ENCODE measurements around the gene IPO9.
"Not testable (repeated sequence)": the region's sequence is repeated elsewhere in the genome, so short reads cannot be mapped to it uniquely, and the experiment has no call there.

The IPO9 gene

DNA sequence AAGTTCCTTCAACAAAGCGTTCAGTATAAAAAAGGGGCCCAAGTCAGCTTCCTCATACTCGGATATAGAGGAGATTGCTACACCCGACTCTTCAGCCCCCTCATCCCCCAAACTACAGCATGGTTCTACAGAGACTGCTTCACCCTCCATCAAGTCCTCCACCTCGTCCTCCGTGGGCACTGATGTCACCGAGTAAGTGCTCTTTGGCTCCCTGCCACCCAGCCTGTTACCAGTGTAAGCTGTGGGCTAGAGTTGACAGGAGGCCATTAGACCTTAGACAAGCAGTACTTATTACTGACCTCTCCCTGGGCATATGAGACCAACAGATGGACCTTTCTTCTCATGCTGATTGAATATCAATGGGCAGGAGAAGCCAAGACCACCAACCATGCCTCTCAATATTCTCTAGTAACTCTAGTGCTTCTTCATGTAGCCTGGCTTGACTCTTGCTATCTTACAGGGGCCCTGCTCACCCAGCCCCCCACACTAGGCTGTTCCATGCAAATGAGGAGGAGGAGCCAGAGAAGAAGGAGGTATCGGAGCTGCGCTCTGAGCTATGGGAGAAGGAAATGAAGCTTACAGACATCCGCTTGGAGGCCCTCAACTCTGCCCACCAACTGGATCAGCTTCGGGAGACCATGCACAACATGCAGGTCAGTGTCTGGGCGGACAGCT lies 20.9 kb upstream of the IPO9 start:
- DNase-seq (ENCODE audit: extremely low spot score, insufficient read length, low read depth) (no peak), FAIRE-seq (no peak)

DNA sequence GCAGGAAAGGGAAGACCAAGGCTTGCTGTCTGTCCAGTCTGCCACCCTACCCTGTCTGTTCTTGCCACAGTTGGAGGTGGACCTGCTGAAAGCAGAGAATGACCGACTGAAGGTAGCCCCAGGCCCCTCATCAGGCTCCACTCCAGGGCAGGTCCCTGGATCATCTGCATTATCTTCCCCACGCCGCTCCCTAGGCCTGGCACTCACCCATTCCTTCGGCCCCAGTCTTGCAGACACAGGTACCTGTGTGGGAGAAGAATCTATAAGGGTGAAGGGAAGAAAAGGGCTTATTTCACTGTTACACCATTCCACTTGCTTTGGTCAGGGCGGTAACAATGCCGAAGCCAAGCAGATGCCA lies 20.3 kb upstream of the IPO9 start:
- DNase-seq (ENCODE audit: extremely low spot score, insufficient read length, low read depth) = no peak
- no peak for FAIRE-seq

DNA sequence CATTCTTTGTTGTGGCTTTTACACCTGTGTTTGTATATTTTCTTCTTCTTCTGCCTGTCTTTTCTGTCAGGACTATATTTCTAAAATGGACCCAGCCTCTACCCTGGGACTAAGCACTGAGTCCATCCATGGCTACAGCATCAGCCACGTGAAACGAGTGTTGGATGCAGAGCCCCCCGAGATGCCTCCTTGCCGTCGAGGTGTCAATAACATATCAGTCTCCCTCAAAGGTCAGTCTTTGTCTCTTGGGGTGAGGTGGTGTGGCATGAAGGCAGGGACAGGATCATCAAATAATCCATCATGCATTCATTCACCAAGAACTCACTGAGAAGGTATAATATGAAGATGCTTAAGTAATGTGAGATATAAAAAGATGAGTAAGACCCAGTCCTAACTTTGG lies 19.1 kb upstream of the IPO9 start:
- no peak for DNase-seq (ENCODE audit: extremely low spot score, insufficient read length, low read depth)
- no peak for FAIRE-seq

DNA sequence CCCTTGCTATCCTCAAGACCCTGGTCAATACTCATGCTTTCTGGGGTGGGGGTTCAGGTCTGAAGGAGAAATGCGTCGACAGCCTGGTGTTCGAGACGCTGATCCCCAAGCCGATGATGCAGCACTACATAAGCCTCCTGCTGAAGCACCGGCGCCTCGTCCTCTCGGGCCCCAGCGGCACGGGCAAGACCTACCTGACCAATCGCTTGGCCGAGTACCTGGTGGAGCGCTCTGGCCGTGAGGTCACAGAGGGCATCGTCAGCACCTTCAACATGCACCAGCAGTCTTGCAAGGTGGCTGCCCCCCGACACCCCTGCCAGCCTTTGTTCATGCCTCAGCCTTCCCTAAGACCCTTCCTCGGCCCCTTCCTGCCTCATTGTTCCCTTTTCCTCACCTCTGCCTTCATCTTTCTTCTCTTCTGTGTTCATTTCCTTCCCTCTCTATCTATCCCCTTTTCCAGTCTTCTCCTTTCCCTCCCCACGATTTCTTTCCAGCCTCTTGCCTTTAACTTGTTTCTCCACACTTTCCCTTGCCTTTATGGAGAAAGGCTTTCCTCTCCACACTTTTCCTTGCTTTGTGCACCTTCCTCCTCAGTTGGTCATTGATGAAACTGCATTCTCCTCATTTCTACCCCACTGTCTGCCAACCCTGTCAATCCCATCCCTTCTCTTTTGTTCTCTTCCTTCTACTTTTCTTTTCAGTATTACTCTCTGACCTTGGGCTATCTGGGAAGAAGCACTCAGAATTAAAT lies 18.3 kb upstream of the IPO9 start:
- DNase-seq (ENCODE audit: extremely low spot score, insufficient read length, low read depth) = no peak

DNA sequence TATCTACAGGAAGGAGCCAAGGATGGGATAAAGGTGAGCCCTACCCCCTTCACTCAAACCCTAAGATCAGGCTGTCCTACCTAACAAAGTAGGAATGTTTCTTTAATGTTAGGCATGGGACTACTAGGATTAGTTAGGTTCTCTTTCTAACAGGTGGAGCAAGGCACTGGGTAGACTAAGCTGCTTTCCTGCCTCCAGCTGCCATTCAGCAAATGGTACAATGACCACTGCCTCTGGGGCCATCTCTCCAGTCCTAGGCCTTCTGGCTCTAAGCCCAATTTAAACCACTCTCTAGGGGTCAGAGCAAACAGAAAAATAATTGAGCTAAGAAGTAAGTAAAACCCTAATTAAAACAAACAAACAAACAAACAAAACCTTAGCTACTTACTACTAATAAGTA lies 15.7 kb upstream of the IPO9 start:
- no peak for DNase-seq (ENCODE audit: extremely low spot score, insufficient read length, low read depth)
- FAIRE-seq = no peak

More for the DNA sequence above, 18.3 kb upstream of the IPO9 start:
- no peak for FAIRE-seq

DNA sequence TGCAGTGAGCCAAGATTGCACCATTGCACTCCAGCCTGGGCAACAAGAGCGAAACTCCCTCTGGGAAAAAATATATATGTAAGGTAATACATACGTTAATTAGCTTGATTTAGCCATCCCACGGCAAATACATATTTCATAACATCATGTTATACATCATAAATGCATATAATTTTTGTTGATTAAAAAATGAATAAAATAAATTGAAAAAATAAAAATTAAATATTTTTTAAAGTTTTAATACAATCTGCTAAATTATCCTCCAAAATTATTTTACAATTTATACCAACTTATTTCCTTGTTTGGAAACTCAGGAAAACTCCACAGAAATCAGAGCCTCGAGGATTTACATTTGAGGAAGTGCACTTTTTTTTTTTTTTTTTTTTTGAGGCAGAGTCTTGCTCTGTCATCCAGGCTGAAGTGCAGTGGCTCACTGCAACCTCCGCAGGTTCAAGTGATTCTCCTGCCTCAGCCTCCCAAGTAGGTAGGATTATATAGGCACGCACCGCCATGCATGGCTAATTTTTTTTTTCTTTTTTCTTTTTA lies 12.6 kb upstream of the IPO9 start:
- no peak for DNase-seq (ENCODE audit: extremely low spot score, insufficient read length, low read depth)
- FAIRE-seq = no peak

DNA sequence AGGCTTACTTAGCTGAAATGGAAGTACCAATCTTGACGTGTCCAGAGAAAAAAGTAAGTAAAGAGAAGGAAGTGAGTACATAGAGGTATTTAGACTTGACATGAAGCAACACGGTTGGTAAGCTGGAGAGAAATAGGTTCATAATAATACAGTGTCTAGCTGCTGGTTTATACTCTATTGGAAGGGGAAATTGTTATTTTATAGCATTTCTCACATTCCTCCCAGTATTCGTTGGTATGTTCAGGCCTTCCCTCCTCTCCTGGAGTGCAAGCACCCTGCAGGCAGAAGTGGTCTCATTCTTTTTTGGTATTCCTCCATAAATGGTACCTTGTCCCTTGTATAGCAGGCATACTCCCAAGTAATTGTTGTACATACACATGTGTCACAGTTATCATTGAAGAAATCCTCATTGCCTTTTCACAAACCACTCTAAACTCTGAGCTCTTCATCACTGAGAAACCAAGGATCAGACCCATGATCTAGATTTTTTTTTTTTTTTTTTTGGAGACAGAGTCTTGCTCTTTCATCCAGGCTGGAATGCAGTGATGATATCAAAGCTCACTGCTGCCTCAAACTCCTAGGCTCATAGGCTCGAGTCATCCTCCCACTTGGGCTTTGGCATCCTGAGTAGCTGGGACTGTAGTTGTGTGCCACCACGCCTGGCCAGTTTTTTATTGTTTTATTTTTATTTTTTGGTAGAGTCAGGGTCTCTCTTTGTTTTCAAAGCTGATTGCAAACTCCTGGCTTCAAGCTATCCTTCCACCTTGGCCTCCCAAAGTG lies 9.8 kb upstream of the IPO9 start:
- DNase-seq (ENCODE audit: extremely low spot score, insufficient read length, low read depth) = no peak

DNA sequence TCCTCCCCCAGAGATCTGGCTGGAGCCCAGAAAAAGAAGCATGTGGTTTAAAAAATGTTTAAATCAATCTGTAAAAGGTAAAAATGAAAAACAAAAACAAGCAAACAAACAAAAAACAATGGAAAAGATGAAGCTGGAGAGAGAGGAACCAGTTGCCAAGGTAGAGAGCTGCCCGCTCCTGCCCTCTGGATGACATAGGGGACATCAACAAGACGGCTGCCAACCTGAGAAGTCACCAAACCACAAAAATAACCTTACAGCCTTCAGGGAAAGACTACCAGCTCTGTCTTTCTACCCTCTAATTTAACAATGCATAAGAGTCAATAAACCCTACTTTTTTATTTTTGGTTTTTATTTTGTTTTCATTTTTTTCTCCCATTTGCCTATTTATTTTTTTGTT lies 8.5 kb upstream of the IPO9 start:
- FAIRE-seq (no peak), DNase-seq (ENCODE audit: extremely low spot score, insufficient read length, low read depth) (no peak)

More for the DNA sequence above, 9.8 kb upstream of the IPO9 start:
- FAIRE-seq = no peak

DNA sequence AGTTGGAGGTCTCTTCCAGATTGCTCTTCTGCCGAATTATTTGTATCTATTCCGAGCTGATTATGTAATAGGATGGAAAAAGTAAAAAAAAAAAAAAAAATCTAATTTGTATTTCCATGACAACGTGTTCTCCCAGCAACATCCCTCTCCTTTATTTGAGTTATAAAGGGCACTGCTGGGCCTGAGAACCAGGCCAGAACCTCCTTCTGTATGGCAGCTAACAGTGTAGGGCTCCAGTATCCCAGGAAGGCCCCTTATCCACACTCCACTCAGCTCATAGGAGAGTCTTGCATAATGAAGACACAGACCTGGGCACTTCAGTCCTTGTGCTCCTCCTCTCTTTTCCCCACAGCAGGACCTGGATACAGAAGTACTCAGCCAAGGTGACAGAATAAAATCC lies 3.7 kb upstream of the IPO9 start:
- DNase-seq (ENCODE audit: extremely low spot score, insufficient read length, low read depth) (no peak), FAIRE-seq (no peak)

DNA sequence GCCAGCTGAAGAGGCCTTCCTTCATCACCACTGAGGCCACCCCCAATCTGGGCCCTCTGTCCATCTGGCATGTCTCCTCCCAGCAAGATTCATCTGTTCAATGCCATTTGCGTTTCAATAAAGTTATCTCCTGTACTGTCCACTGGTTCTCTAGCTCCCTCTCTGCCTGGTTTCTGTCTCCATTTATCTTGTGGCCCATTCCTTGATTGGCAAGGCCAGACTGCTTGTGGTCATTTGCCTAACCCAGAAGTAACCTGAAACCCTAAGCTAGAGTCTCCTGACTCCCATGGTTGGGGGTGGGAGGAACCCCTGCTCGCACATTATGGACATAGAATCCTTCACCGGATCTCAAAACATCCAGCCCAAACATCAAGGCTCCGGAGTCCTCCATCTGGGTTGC lies 2.1 kb upstream of the IPO9 start:
- no peak for DNase-seq (ENCODE audit: extremely low spot score, insufficient read length, low read depth)
- no peak for FAIRE-seq

DNA sequence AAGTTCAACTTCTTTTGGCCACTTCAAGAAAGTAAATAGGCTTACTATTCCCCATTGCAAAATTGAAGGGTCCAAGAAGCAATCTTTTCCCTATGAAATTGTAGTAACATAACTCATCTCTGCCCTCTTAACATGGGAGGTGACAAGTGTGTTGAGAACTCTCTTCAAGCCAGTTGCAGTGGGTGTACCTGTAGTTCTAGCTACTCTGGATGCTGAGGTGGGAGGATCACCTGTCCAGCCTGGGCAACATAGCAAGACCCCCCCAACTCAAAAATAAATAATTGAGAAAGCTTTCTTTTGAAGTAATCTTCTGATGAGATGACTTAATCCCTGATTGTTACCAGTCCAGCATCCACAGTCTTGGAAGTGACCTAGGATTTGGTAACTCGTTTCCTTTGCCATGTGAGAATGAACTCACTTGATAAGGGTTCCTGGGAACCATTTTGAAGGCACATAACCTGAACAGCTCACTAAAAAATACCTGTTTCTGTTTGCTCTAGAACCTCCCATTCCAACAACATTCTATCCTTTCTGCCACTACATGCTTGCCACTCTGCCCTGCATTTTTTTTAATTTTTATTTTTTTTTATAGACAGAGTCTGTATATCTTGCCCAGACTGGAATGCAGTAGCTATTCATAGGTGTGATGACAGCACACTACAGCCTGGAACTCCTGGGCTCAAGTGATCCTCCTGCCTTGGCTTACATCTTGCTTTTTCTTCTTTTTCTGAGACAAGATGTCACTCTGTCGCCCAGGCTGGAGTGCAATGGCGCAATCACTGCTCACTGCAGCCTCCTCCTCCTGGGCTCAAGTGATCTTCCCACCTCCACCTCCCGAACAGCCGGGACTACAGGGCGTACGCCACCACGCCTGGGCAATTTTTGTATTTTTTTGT lies 1.4 kb upstream of the IPO9 start:
- DNase-seq (ENCODE audit: extremely low spot score, insufficient read length, low read depth) (no peak), FAIRE-seq (no peak)

DNA sequence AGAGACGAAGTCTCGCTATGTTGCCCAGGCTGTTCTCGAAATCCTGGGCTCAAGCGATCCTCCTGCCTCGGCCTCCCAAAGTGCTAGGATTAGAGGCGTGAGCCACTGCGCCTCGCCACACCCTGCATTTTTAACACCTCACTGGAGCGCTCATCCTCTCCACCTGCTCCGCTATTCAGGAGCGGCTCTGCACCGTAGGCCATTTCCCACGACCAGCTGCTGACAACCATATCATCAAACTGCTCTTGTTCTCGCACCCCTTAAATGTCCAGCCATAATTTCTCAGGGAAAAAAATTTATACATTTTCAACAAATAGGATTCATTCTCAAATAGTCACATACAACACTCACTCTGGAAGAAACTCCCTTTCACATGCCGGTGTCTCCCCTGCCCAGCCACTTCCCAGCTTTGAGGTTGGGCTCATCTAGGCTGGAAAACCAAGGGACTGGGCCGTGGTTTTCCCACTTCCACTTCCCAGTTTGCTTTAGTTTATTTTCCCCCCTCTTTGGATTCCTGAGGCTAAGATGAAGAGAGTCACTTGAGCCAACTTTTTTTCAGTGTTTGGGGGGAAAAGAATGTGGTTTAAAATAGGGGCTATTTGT lies 639 bp upstream of the IPO9 start:
- DNase-seq (ENCODE audit: extremely low spot score, insufficient read length, low read depth) = no peak
- FAIRE-seq = no peak

DNA sequence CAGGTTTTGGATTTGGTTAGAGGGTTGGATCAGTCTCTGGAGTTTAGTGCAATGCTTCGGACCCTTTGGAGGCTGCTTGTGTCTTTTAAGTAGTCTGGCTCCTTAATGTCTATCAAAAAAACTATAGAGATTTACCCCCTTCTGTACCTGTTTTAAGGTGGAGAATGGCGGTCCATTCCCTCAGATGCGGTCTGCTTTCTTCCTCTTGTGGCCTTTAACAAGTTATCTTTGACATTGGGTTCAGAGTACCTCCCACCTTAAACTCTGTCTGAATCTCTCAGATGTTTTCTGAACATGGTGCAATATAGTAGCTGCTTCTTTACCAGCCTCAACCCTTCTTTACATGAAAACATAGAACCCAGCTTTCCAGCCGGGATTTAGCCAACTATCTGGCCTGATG lies 2.4 kb downstream of the IPO9 start:
- FAIRE-seq (no peak), DNase-seq (ENCODE audit: extremely low spot score, insufficient read length, low read depth) (no peak)

DNA sequence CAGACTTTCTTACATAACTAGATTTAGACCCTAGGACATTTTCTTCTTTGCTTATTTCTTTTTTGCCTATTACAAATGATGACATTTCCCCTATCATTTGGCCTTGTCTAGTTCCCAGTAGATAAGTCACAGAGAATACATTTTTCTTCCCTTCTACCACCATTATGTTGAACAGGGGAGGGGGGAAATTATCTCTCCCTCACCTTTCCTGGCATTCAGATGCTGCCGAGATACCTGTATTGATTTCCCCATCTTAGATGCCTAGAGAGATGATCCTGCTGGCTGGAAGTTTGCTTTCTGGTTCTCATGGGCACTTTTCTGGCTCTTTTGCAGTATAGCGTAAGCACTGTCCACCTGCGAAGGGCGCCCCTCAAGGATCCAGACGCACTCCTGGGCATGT lies 5.7 kb downstream of the IPO9 start:
- DNase-seq (ENCODE audit: extremely low spot score, insufficient read length, low read depth) (no peak), FAIRE-seq (no peak)

DNA sequence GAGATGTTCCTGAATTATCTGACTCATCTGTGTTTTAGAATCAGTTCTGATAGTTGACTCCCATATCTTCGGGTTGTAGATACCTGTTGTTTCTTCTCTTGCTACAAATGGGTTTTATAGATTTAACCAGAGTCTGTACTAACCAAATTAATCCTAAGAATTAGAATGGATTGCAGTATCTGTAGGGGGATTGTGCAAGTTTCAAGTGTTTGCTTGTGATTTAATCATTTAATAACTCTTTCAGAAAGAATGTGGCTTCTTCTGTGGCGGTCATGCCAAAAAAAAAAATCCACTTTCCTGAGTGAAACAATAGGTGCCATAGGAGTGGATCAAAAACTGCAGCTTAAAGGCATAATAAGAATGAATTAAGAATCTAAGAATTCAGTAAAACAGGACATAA lies 9.4 kb downstream of the IPO9 start:
- FAIRE-seq (no peak), DNase-seq (ENCODE audit: extremely low spot score, insufficient read length, low read depth) (no peak)

DNA sequence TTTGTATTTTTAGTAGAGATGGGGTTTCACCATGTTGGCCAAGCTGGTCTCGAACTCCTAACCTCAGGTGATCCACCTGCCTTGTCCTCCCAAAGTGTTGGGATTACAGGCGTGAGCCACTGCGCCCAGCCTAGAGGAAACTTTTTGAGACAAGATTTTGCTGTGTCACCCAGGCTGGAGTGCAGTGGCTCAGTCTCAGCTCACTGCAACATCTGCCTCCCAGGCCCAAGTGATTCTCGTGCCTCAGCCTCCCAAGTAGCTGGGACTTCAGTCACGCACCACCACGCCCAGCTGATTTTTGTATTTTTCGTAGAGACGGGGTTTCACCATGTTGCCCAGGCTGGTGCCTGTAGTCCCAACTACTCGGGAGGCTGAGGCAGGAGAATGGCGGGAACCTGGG lies 10.1 kb downstream of the IPO9 start:
- DNase-seq (ENCODE audit: extremely low spot score, insufficient read length, low read depth); FAIRE-seq: not testable (repeated sequence)

DNA sequence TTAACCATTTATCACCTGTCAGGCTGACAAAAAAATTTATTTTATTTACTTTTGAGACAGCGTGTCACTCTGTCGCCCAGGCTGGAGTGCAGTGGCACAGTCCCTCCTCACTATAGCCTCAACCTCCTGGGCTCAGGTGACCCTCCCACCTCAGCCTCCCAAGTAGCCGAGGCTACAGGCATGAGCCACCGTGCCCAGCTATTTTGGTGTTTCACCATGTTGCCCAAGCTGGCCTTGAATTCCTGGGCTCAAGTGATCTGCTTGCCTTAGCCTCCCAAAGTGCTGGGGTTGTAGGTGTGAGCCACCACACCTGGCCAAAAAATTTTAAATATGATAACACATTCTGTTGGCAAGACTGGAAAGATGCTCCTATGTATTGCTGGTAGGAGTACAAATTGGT lies 11.1 kb downstream of the IPO9 start:
- DNase-seq (ENCODE audit: extremely low spot score, insufficient read length, low read depth) (no peak), FAIRE-seq (no peak)

DNA sequence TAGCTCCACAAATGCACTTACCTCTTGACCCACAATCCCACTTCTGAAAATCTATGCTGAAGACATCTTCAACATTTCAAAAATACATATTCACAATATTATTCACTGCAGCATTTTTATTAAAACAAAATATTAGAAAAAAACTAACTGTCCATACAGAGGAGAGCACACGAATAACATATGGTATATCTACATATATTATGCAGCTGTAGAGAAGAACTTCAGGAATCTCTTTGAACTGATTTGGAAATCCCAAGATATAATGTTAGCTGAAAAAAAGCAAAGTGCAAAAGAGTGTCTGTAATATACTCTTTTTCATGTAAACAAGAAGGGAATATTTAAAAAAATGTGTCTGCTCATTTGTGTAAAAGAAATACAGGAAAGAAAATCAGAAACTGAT lies 11.5 kb downstream of the IPO9 start:
- DNase-seq (ENCODE audit: extremely low spot score, insufficient read length, low read depth) = no peak
- no peak for FAIRE-seq

DNA sequence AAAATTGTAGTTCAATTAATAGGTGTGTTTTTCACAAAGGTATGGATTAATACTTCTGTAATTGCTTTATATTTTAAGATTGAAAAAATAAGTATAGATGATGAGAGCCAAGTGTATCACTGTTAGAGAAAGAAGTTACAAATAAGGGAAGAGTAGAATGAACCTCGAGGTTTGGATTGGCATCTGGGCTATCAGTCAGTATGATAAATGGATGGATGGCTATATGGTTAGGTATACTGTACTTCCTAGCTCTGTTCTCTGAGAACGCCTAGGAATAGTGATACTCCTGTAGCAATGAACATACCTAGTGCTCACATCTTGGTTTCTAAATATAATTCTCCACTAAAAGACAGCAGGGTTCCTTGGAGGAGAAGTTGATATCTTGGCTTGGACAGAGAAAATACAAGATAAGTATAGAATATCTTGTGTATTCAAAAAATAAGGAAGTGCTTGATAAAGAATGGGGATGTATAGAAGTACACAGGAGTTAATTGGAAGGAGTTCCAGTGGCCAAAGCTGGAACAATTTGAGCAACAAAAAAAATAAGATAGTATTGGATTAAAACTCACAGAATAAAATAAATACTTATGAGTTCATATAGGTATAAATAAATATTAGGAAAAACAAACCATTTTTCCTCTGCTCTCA lies 12.4 kb downstream of the IPO9 start:
- DNase-seq (ENCODE audit: extremely low spot score, insufficient read length, low read depth) (no peak), FAIRE-seq (no peak)
